Ovary (tissue), 3 donors: Measurements from ENCODE around the gene STXBP1.

Source experiments
- EP300 ChIP-seq: sonication (generic); formaldehyde crosslinking; IDR thresholded peaks from one replicate; pipeline ENCODE4 v1.6.1; 2017; ENCODE audit warnings: antibody characterized with exemption
- TF ChIP-seq, protein P1 (sequence below), 3 donors: fragments of 450-650 bp in 2 of 3; fragments of 200-600 bp in 1 of 3; IDR thresholded peaks; one replicate each; pipeline versions ENCODE4 v1.5.1 to v1.8.0; 2016 to 2022; ENCODE audit warnings: antibody characterized with exemption in 3 of 3, mild to moderate bottlenecking in 1 of 3
- donor health status: DM: no; HTN: no; CAD: no.

DNA sequence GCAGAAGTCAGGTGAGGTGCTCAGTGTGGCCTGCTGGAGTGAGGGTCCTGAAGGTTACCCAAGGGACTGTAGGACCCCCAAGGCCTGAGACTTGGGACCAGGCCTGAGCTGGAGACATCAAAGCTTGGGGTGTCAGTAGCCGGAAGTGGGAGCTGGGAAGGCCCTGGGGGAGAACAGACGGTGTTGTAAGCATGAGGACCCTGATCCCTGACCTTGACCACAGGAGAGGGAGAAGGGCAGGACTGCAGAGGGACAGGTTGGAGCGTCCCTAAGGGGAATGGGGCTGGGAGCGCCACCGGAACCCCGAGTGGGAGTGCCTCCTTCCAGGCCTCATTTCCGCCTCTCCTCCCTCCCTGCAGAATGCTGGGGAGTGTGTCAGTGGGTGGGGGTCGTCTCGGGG, 104.3 kb downstream of the STXBP1 start:
- TF ChIP-seq, protein P1, sequence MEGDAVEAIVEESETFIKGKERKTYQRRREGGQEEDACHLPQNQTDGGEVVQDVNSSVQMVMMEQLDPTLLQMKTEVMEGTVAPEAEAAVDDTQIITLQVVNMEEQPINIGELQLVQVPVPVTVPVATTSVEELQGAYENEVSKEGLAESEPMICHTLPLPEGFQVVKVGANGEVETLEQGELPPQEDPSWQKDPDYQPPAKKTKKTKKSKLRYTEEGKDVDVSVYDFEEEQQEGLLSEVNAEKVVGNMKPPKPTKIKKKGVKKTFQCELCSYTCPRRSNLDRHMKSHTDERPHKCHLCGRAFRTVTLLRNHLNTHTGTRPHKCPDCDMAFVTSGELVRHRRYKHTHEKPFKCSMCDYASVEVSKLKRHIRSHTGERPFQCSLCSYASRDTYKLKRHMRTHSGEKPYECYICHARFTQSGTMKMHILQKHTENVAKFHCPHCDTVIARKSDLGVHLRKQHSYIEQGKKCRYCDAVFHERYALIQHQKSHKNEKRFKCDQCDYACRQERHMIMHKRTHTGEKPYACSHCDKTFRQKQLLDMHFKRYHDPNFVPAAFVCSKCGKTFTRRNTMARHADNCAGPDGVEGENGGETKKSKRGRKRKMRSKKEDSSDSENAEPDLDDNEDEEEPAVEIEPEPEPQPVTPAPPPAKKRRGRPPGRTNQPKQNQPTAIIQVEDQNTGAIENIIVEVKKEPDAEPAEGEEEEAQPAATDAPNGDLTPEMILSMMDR (IDR thresholded peaks at IDR 0.05) = no peak
- no peak for TF ChIP-seq EP300
